Astrocyte (in vitro differentiated cells and primary cell): ENCODE data around the gene CASTOR1. TPM values are rescaled to one million over a fixed set of nuclear protein-coding genes. Genes with fewer than 3 reads are reported as not detected.

Experiments
- DNase-seq: peaks from one replicate; pipeline ENCODE4 v3.0.0-alpha.2; 2010; ENCODE audit warnings: low read depth
- FAIRE-seq: peaks from 2 replicates; lab custom pipeline; 2011; peaks lifted over from hg19 to GRCh38; lab: Jason Lieb, UNC
- H2AFZ ChIP-seq: 2 replicates; pipeline ENCODE4 v1.6.0; 2012; ENCODE audit warnings: low read depth, low read length, inconsistent platforms
- H3K27ac ChIP-seq: 2 replicates; pipeline ENCODE4 v1.5.1; 2011; ENCODE audit warnings: low read depth, low read length, inconsistent platforms
- H3K27me3 ChIP-seq: 2 replicates; pipeline ENCODE4 v1.6.0; 2011; ENCODE audit warnings: low read length, inconsistent platforms; ENCODE audit not compliant: insufficient read depth
- H3K36me3 ChIP-seq: 2 replicates; pipeline ENCODE4 v1.5.1; 2011; ENCODE audit warnings: low read length, inconsistent platforms; ENCODE audit not compliant: insufficient read depth
- H3K4me1 ChIP-seq: 2 replicates; pipeline ENCODE4 v1.5.1; 2011; ENCODE audit warnings: low read length, inconsistent platforms; ENCODE audit not compliant: insufficient read depth
- H3K4me2 ChIP-seq: 2 replicates; pipeline ENCODE4 v1.6.0; 2012; ENCODE audit warnings: low read length, inconsistent platforms
- H3K4me3 ChIP-seq: 2 replicates; pipeline ENCODE4 v1.5.1; 2011; ENCODE audit warnings: low read depth, mild to moderate bottlenecking, low read length, inconsistent platforms; ENCODE audit not compliant: insufficient read depth
- H3K79me2 ChIP-seq: 2 replicates; pipeline ENCODE4 v1.6.0; 2012; ENCODE audit warnings: mild to moderate bottlenecking, low read length, inconsistent platforms; ENCODE audit not compliant: insufficient read depth
- H3K9ac ChIP-seq: 2 replicates; pipeline ENCODE4 v1.6.0; 2012; ENCODE audit warnings: mild to moderate bottlenecking, low read length, inconsistent platforms
- H3K9me3 ChIP-seq: 2 replicates; pipeline ENCODE4 v1.5.1; 2012; ENCODE audit warnings: low read depth, mild to moderate bottlenecking, low read length, inconsistent platforms; ENCODE audit not compliant: insufficient read depth
- H4K20me1 ChIP-seq: 2 replicates; pipeline ENCODE4 v1.6.0; 2012; ENCODE audit warnings: low read length, inconsistent platforms; ENCODE audit not compliant: insufficient read depth
- H3K27ac Mint-ChIP-seq: one replicate; pipeline ENCODE4 v1.8.0; 2021; ENCODE audit warnings: mild to moderate bottlenecking, mixed read lengths; ENCODE audit not compliant: unreplicated experiment
- H3K27me3 Mint-ChIP-seq: one replicate; pipeline ENCODE4 v1.8.0; 2021; ENCODE audit warnings: low read depth, mixed read lengths; ENCODE audit not compliant: unreplicated experiment
- H3K36me3 Mint-ChIP-seq: one replicate; pipeline ENCODE4 v1.8.0; 2021; ENCODE audit warnings: low read depth, mixed read lengths; ENCODE audit not compliant: unreplicated experiment
- H3K4me1 Mint-ChIP-seq: one replicate; pipeline ENCODE4 v1.8.0; 2021; ENCODE audit warnings: low read depth, mixed read lengths; ENCODE audit not compliant: unreplicated experiment
- H3K4me3 Mint-ChIP-seq: one replicate; pipeline ENCODE4 v1.8.0; 2021; ENCODE audit warnings: mild to moderate bottlenecking, moderate library complexity, mixed read lengths; ENCODE audit not compliant: unreplicated experiment
- H3K9me3 Mint-ChIP-seq: one replicate; pipeline ENCODE4 v1.8.0; 2021; ENCODE audit warnings: mild to moderate bottlenecking, mixed read lengths; ENCODE audit not compliant: unreplicated experiment
- EZH2 ChIP-seq: IDR thresholded peaks from 2 replicates; pipeline ENCODE4 v1.6.1; 2012; ENCODE audit warnings: mild to moderate bottlenecking, low read length, inconsistent platforms; ENCODE audit not compliant: insufficient read depth
- total RNA-seq: library from RNA; stranded (reverse); gene quantifications from 2 replicates; pipeline ENCODE4 v1.2.1, GENCODE V29; 2021
- TF ChIP-seq, protein P1 (sequence below): IDR thresholded peaks from 2 replicates; pipeline ENCODE4 v1.5.1; 2011; ENCODE audit warnings: low read depth, mild to moderate bottlenecking, inconsistent platforms, low read length, moderate library complexity; ENCODE audit not compliant: insufficient read depth

CASTOR1 gene
- total RNA-seq, 1 donor from 2014 or later, result 15.2 TPM

DNA sequence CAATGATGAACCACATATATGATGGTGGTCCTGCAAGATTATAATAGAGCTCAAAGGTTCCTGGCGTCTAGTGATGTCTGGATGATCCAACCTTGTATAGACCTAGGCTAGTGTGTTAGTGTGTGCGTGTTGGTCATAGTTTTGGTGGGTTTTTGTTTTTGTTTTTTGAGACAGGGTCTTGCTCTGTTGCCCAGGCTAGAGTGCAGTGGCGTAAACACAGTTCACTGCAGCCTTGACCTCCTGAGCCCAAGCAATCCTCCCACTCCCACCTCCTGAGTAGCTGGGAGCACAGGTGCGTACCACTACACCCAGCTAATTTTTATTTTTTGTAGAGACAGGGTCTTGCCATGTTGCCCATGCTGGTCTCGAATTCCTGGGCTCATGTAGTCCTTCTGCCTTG is 9.4 kb downstream of the CASTOR1 start:
- Mint-ChIP-seq H3K36me3 (peaks cover 10% of the 10 kb centered on the region), H3K4me3 (no peak overlapping the region), H3K9me3 (no peaks in the 10 kb centered on the region), H3K27ac (no peak overlapping the region), H3K4me1 (peaks cover 21% of the 10 kb centered on the region), H3K27me3 (no peaks in the 10 kb centered on the region)
- H3K9ac ChIP-seq, result no peak overlapping the region
- no peak overlapping the region for H3K4me2 ChIP-seq
- no peak for TF ChIP-seq EZH2
- TF ChIP-seq, protein P1, sequence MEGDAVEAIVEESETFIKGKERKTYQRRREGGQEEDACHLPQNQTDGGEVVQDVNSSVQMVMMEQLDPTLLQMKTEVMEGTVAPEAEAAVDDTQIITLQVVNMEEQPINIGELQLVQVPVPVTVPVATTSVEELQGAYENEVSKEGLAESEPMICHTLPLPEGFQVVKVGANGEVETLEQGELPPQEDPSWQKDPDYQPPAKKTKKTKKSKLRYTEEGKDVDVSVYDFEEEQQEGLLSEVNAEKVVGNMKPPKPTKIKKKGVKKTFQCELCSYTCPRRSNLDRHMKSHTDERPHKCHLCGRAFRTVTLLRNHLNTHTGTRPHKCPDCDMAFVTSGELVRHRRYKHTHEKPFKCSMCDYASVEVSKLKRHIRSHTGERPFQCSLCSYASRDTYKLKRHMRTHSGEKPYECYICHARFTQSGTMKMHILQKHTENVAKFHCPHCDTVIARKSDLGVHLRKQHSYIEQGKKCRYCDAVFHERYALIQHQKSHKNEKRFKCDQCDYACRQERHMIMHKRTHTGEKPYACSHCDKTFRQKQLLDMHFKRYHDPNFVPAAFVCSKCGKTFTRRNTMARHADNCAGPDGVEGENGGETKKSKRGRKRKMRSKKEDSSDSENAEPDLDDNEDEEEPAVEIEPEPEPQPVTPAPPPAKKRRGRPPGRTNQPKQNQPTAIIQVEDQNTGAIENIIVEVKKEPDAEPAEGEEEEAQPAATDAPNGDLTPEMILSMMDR, result no peak
- DNase-seq (no peak), FAIRE-seq (no peak)
- no peaks in the 10 kb centered on the region for H3K36me3 ChIP-seq
- H3K9me3 ChIP-seq, result no peaks in the 10 kb centered on the region
- no peak overlapping the region for H2AFZ ChIP-seq
- no peak overlapping the region for H3K27ac ChIP-seq
- no peaks in the 10 kb centered on the region for H3K27me3 ChIP-seq
- H4K20me1 ChIP-seq, result no peaks in the 10 kb centered on the region
- no peaks in the 10 kb centered on the region for H3K79me2 ChIP-seq
- H3K4me1 ChIP-seq, result peaks cover 20% of the 10 kb centered on the region
- no peak overlapping the region for H3K4me3 ChIP-seq

DNA sequence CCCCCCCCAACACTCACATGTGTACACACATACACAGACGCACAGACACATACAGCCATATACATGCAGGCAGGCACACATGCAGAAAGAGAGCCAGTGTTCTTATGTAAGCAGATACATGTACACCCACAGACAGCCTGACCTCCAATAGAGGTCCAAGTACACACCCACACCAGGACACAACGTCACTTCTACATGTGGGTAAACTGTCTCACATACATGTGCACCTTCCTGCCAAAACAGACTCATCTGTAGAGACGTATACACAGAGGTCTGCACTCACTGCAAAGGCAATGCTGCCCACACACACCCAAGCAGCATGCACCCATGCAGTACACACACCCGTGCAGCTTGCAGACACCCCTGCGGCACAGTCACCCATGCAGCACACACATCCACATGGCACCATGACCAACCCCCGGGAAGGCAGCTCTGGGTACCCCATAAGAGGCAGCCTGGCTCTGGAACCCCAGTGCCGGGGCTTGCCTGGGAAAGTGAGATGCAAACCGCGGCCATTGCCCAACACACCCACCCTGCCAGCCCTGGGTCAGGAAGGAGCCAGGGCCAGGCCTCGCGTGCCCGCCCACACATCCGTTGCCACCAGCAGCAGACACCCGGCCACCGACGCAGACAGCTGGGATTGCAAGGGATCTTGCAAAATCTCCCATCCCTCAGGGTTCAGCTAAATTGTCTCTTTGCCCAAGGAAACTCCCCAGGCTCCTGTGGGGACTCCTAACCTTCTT is 10.1 kb downstream of the CASTOR1 start:
- Histone ChIP-seq H3K4me3 (no peak overlapping the region), H3K4me2 (no peak overlapping the region), H3K36me3 (no peaks in the 10 kb centered on the region), H3K9ac (no peak overlapping the region), H2AFZ (no peak overlapping the region), H3K9me3 (no peaks in the 10 kb centered on the region), H3K27me3 (no peaks in the 10 kb centered on the region), H4K20me1 (no peaks in the 10 kb centered on the region), H3K79me2 (no peaks in the 10 kb centered on the region), H3K27ac (no peak overlapping the region), H3K4me1 (peaks cover 20% of the 10 kb centered on the region)
- H3K27me3 Mint-ChIP-seq, result peaks cover 4% of the 10 kb centered on the region
- peaks cover 8% of the 10 kb centered on the region for H3K36me3 Mint-ChIP-seq
- H3K4me3 Mint-ChIP-seq, result no peak overlapping the region
- H3K9me3 Mint-ChIP-seq, result no peaks in the 10 kb centered on the region
- no peak overlapping the region for H3K27ac Mint-ChIP-seq
- TF ChIP-seq, protein P1, result no peak
- no peak for TF ChIP-seq EZH2
- H3K4me1 Mint-ChIP-seq, result peaks cover 21% of the 10 kb centered on the region
- FAIRE-seq, result no peak
- DNase-seq, result no peak
